ENCODE measurements around the gene KRTAP10-5. TPM values are rescaled to one million over a fixed set of nuclear protein-coding genes. Genes with fewer than 3 reads are reported as not detected.

KRTAP10-5 gene
- total and polyA plus RNA-seq, 5 experiments from 2014 or later = not detected

DNA sequence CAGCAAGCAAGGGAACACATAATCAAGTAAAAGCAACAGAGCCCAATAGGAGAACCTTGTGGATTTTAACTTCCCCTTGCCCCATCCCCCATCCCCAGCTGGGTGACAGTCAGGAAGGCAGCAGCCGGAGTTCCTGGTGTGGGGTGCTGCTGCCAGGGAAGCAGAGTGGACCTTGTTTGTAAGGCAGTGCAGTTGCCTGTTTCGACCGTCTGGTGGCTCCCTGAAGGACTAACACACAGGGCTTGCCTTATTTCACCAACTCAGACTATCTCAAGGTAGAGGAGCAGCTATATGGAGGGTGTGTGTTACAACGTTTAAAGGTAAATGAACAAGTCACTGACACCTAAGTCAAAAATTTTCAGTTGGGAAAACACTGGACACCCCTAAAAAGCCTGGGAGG lies 38.1 kb upstream of the KRTAP10-5 start:
- POLR2A ChIA-PET = interaction anchor here (0.6 to 2.4 kb wide), 12 partner anchors 10 to 108 kb away, joined by 3 to 19 read pairs (median 4); partner anchors contain the start of gene KRTAP12-3
- ATAC-seq = peak; percentile 52 to 53
- Mint-ChIP-seq H3K36me3 (peaks cover 0 to 40% (median 29%) of the 10 kb centered on the region in 3 donors), H3K4me1 (peaks cover 34 to 59% (median 55%) of the 10 kb centered on the region in 4 donors), H3K4me3 (peak overlapping the region; percentile 56 to 87 (median 72)), H3K27ac (peak overlapping the region; percentile 93 to 98 (median 94)), H3K27me3 (no peaks in the 10 kb centered on the region), H3K9me3 (peaks cover 23 to 47% (median 37%) of the 10 kb centered on the region in 9 donors)
- DNase-seq = no peak

DNA sequence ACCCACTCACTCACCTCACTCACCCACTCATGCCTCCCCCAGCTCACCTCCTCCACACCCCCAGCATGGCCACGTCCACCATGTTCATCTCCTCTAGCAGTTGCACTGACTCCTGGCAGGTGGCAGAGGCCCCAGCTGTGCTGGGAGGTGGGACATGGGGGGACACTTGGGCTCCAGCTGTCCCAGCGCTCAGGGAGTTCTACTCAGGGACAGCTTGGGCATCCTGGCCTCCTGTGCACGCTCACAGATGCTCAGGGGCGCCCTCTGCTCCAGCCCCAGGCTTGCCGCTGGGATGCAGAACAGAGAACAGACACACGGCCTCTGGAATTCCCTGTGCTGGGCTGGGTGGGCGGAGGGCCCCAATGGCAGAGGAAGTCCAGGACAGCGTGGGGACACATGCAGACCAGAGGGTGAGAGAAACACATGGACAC lies 36.7 kb upstream of the KRTAP10-5 start:
- peaks cover 36 to 69% (median 59%) of the 10 kb centered on the region in 4 donors for H3K4me1 Mint-ChIP-seq
- no peaks in the 10 kb centered on the region for H3K27me3 Mint-ChIP-seq
- peaks cover 14 to 38% (median 23%) of the 10 kb centered on the region in 9 donors for H3K9me3 Mint-ChIP-seq
- ATAC-seq (no peak), DNase-seq (no peak)
- peak overlapping the region; percentile 40 to 98 (median 93) for H3K27ac Mint-ChIP-seq
- POLR2A ChIA-PET = interaction anchor here (2.7 kb wide), 1 partner anchor 41 kb away, joined by 11 read pairs; the partner anchor contains the start of gene KRTAP12-3
- peak overlapping the region in 3 of 10 donors; percentile 22 to 79 (median 30) for H3K4me3 Mint-ChIP-seq
- peaks cover 0 to 26% (median 17%) of the 10 kb centered on the region in 3 donors for H3K36me3 Mint-ChIP-seq

DNA sequence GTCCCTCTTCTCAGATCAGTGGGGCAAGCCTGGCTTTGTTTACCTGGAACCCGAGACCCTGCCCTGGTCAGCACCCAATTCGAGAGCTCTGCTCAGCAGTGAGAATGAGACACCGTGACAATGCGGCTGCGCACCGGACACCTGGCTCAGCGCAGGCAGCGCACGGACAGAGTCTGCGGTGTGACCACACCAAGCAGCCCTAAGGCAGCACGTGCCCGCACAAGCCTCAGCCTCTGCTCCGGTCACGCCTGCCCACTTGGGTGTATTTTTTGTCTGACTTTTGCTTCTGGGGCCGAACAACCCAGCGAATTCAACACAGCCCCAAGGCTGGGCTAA lies 36.2 kb upstream of the KRTAP10-5 start:
- DNase-seq = no peak
- POLR2A ChIA-PET = interaction anchor here (2.7 kb wide), 1 partner anchor 42 kb away, joined by 11 read pairs; the partner anchor contains the start of gene KRTAP12-3
- Mint-ChIP-seq H3K36me3 (peaks cover 0 to 22% (median 17%) of the 10 kb centered on the region in 3 donors), H3K27me3 (no peaks in the 10 kb centered on the region), H3K27ac (peak overlapping the region in 9 of 10 donors; percentile 59 to 94 (median 85)), H3K4me3 (peak overlapping the region in 7 of 10 donors; percentile 28 to 79 (median 64)), H3K9me3 (peaks cover 13 to 36% (median 23%) of the 10 kb centered on the region in 9 donors), H3K4me1 (peaks cover 36 to 69% (median 58%) of the 10 kb centered on the region in 4 donors)
- ATAC-seq = no peak

DNA sequence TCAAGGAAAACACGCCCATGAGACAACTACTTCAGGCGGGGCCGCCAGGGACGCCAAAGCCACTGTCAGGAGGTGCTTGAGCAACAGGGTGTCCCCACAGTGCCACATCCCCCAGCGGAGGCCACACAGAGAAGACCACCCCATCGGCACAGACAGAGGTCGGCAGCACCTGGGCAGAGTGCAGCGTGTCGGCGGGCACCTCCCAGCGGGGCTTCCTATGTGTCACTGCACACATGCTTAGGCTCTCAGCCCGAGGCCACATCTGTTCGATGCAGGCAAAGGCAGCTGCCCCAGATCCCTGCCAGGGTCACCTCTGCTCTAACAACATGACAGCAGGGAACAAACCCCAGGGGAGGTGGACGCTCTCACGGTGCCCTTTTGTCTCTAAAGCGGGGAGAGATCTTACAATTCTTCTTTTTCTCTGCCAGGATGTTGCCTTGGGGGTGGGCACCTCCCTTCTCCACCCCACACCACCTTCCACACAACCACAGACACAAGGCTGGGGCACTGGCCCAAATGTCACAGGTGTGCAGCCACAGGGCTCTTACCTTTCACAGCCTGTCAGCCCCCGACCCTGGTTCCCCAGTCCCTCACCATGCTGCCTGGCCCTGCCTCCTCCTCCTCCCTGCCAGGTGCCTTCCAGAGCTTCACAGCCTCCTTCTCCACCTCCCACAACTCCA lies 35.6 kb upstream of the KRTAP10-5 start:
- H3K4me3 Mint-ChIP-seq = peak overlapping the region; percentile 24 to 79 (median 58)
- H3K36me3 Mint-ChIP-seq = peaks cover 0 to 22% (median 17%) of the 10 kb centered on the region in 3 donors
- ATAC-seq (no peak), DNase-seq (peak in 2 of 10 donors; percentile 13 to 19)
- peak overlapping the region; percentile 64 to 94 (median 87) for H3K27ac Mint-ChIP-seq
- peaks cover 36 to 69% (median 58%) of the 10 kb centered on the region in 4 donors for H3K4me1 Mint-ChIP-seq
- POLR2A ChIA-PET = interaction anchor here (1.0 to 2.7 kb wide), 2 partner anchors 37 to 42 kb away, joined by 6 to 11 read pairs; partner anchors contain the start of gene KRTAP12-3
- H3K27me3 Mint-ChIP-seq = no peaks in the 10 kb centered on the region
- H3K9me3 Mint-ChIP-seq = peaks cover 13 to 40% (median 24%) of the 10 kb centered on the region in 9 donors

DNA sequence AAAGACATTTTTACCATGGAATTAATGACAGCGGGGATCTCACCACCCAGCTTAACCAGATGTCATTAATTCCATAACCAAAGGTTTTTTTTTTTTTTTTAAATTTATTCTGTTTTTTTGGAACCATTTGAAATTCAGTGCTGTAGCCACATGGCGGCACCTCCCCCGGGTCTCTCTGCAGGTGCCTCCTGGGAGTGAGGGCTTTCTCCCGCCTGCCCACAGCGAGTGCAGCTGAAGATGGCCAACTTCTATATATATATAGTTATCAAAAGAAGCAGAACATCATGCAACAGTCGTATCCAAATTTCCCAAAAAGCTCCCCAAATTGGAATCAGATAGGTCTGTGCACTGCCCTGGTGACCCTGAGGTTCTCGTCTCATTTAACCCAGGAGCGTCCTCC lies 35.1 kb upstream of the KRTAP10-5 start:
- H3K27ac Mint-ChIP-seq = peak overlapping the region in 8 of 10 donors; percentile 32 to 94 (median 84)
- no peak for ATAC-seq
- H3K4me3 Mint-ChIP-seq = peak overlapping the region in 5 of 10 donors; percentile 24 to 79 (median 67)
- POLR2A ChIA-PET = interaction anchor here (0.7 to 2.7 kb wide), 3 partner anchors 38 to 44 kb away, joined by 5 to 11 read pairs (median 6); partner anchors contain the start of gene KRTAP12-3
- peaks cover 35 to 69% (median 53%) of the 10 kb centered on the region in 4 donors for H3K4me1 Mint-ChIP-seq
- H3K36me3 Mint-ChIP-seq = peaks cover 0 to 17% (median 15%) of the 10 kb centered on the region in 3 donors
- H3K27me3 Mint-ChIP-seq = no peaks in the 10 kb centered on the region
- no peak for DNase-seq
- H3K9me3 Mint-ChIP-seq = peaks cover 7 to 40% (median 23%) of the 10 kb centered on the region in 9 donors

DNA sequence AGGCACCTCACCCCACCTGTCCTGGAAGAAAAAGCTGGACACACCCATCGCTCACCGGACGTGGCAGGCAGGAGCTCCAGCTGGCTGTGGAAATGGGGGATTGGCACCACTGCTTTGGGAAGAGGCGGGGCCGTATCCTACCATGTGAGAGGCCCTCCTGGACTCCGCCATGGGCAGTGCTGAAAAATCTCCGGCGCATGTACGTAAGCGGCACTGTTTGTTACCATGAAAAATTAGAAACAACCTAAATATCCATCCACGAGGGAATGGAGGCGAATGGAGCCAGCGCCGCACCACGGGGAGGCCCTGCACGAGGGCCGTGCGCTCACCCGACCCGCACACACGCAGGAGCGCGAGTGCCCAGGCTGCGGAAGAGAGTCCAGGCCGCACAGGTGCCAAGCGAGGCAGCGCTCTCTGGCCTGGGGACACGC lies 34.6 kb upstream of the KRTAP10-5 start:
- Mint-ChIP-seq H3K36me3 (peaks cover 0 to 14% (median 13%) of the 10 kb centered on the region in 3 donors), H3K4me1 (peaks cover 33 to 67% (median 51%) of the 10 kb centered on the region in 4 donors), H3K27me3 (no peaks in the 10 kb centered on the region), H3K27ac (peak overlapping the region in 1 of 10 donors; percentile 83), H3K4me3 (no peak overlapping the region), H3K9me3 (peaks cover 5 to 42% (median 20%) of the 10 kb centered on the region in 9 donors)
- ATAC-seq (no peak), DNase-seq (no peak)
- POLR2A ChIA-PET = interaction anchor here (0.7 to 2.7 kb wide), 3 partner anchors 38 to 45 kb away, joined by 5 to 11 read pairs (median 6); partner anchors contain the start of gene KRTAP12-3

DNA sequence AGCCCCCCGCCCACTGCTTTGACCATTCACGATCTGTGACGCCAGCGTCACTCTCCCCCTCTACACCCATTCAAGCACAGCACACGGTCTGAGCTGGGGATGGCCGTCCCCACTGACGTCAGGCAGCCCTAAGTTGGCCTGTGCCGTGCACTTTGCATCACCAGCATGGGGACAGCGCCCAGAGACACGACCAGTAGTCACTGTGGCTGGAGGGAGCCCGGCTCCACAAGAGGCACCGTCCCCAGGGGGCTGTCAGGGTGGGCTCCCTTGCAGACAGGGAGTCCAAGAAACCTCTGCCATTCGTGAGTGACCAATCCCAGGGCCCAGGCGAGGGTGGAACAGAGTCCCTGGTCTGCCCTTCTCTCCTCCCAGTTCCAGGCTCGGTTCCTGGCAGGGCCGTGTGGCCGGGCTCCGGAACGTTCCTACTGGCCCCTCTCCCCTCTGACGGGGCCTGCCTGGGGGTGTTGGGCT lies 33.8 kb upstream of the KRTAP10-5 start:
- no peak for ATAC-seq
- peaks cover 4 to 42% (median 20%) of the 10 kb centered on the region in 9 donors for H3K9me3 Mint-ChIP-seq
- H3K4me3 Mint-ChIP-seq = peak overlapping the region in 1 of 10 donors; percentile 51
- POLR2A ChIA-PET = no interaction called here
- peaks cover 26 to 59% (median 43%) of the 10 kb centered on the region in 4 donors for H3K4me1 Mint-ChIP-seq
- H3K36me3 Mint-ChIP-seq = peaks cover 0 to 14% (median 13%) of the 10 kb centered on the region in 3 donors
- DNase-seq = no peak
- peak overlapping the region in 2 of 10 donors; percentile 63 to 64 for H3K27ac Mint-ChIP-seq
- H3K27me3 Mint-ChIP-seq = no peaks in the 10 kb centered on the region

DNA sequence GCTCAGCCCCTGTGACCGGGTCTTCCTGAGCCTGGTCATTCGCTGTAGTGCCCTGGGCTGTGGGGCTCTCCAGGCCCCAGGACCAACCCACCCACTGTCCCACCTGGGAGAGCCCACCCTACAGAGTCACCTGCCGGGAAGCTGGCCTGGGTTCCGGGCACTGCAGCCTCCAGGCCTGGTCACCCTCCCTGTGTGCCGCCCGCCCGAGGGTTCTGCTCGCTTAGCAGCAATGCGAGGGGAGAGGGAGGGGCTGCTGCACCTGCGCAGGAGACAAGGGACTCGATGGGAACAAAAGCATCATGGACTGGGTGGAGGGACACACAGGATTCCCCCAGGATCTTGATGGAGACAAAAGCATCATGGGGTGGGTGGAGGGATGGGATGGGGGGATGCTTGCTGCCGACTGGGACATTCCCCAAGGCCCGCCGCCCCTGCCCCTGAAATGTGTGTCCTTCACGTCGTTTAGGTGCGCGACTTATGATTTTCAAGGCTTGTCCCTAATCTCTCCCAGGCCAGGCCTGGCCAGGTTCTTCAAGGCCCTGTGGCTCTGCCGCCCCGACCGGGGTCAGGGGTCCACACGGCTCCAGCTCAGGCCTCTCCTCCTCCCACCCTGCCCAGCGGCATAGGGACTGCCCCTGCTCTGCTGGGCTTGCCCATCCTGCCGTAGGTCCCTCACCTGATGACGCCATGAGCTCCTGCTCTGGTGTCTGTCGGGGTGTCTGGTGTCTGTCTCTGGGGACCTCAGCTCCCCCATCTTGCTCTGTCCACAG lies 33.2 kb upstream of the KRTAP10-5 start:
- Mint-ChIP-seq H3K9me3 (peaks cover 7 to 39% (median 22%) of the 10 kb centered on the region in 9 donors), H3K27ac (no peak overlapping the region), H3K4me3 (no peak overlapping the region), H3K4me1 (peaks cover 20 to 53% (median 37%) of the 10 kb centered on the region in 4 donors), H3K27me3 (no peaks in the 10 kb centered on the region), H3K36me3 (peaks cover 0 to 14% (median 14%) of the 10 kb centered on the region in 3 donors)
- DNase-seq (no peak), ATAC-seq (no peak)
- POLR2A ChIA-PET = no interaction called here

DNA sequence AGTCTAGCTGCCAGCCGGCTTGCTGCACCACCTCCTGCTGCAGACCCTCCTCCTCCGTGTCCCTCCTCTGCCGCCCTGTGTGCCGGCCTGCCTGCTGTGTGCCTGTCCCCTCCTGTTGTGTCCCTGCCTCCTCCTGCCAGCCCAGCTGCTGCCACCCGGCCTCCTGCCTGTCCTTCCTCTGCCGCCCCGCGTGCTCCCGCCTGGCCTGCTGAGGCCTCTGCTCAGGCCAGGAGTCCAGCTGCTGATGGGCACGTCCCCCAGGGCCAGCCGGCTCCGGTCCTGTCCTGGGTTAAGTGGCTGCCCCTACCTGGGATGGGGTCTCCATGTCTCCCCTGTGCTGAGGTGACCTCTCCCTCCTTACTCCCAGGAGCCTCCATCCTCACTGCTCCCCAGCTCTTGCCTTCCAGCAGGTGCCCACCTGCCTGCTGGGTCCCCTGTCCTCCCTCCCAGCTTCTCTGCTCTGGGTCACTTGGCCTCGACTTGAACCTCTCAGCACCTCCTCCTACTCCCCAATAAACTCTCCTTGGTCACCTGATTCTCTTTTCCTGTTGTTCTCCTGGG lies 32.3 kb upstream of the KRTAP10-5 start:
- peak overlapping the region in 4 of 10 donors; percentile 13 to 44 (median 31) for H3K27ac Mint-ChIP-seq
- H3K4me3 Mint-ChIP-seq = peak overlapping the region in 2 of 10 donors; percentile 20 to 26
- peaks cover 0 to 14% (median 14%) of the 10 kb centered on the region in 3 donors for H3K36me3 Mint-ChIP-seq
- POLR2A ChIA-PET = no interaction called here
- peaks cover 15 to 45% (median 29%) of the 10 kb centered on the region in 4 donors for H3K4me1 Mint-ChIP-seq
- DNase-seq (no peak), ATAC-seq (no peak)
- H3K9me3 Mint-ChIP-seq = peaks cover 7 to 36% (median 22%) of the 10 kb centered on the region in 9 donors
- no peaks in the 10 kb centered on the region for H3K27me3 Mint-ChIP-seq

DNA sequence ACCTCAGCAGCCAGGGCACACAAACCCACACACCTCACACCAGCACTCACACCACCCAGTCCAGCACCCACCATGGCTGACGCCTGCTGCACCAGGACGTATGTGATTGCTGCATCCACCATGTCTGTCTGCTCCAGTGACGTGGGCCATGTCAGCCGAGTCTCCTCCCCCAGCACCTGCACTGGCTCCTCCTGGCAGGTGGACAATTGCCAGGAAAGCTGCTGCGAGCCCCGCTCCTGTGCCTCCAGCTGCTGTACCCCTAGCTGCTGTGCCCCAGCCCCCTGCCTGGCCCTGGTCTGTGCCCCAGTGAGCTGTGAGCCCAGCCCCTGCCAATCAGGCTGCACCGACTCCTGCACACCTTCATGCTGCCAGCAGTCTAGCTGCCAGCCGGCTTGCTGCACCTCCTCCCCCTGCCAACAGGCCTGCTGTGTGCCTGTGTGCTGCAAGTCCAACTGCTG lies 31.7 kb upstream of the KRTAP10-5 start, which contains the start of gene KRTAP10-8:
KRTAP10-8 (plus strand) TSS at position 51 of the 458 bp plus-strand sequence; CDS start at position 73, 22 bp downstream.
- ATAC-seq (no peak), DNase-seq (no peak)
- Mint-ChIP-seq H3K9me3 (peaks cover 7 to 36% (median 22%) of the 10 kb centered on the region in 9 donors), H3K27me3 (no peaks in the 10 kb centered on the region), H3K36me3 (peaks cover 0 to 14% (median 14%) of the 10 kb centered on the region in 3 donors), H3K27ac (peak within 1 kb of the TSS in 5 of 10 donors; percentile 13 to 41 (median 21)), H3K4me3 (peak within 1 kb of the TSS in 2 of 10 donors; percentile 20 to 26), H3K4me1 (peaks cover 13 to 38% (median 22%) of the 10 kb centered on the region in 4 donors)
- POLR2A ChIA-PET = no interaction called here

DNA sequence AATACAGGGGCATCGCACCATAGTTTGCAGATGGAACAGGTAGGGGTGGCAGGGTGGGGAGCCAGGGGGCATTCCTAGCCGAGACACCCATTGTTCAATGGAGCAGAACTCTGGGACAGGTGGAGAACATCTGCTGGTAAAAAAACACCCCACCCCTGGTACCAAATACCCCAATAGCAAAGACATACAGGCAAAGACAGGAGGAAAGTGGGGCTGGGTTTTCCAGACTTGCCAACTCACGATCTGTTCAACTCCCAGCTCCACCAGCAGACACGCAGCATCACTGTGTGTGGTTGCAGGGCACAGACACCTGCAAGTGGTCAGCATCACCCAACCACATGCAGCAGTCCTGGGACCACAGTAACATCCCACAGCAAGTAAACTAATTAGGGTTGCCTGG lies 31.1 kb upstream of the KRTAP10-5 start:
- Mint-ChIP-seq H3K9me3 (peaks cover 7 to 36% (median 23%) of the 10 kb centered on the region in 9 donors), H3K27ac (peak overlapping the region in 1 of 10 donors; percentile 40), H3K4me1 (peaks cover 12 to 33% (median 17%) of the 10 kb centered on the region in 4 donors), H3K36me3 (peaks cover 0 to 14% (median 14%) of the 10 kb centered on the region in 3 donors), H3K4me3 (no peak overlapping the region), H3K27me3 (peaks cover 0 to 1% (median 0%) of the 10 kb centered on the region in 5 donors)
- no peak for ATAC-seq
- POLR2A ChIA-PET = interaction anchor here (0.7 kb wide), 1 partner anchor 21 kb away, joined by 3 read pairs; no protein-coding TSS in a partner anchor
- no peak for DNase-seq

All from naive thymus-derived CD8-positive, alpha-beta T cell (primary cell).